ENCODE measurements around the gene EIPR1. TPM values are rescaled to one million over a fixed set of nuclear protein-coding genes. Genes with fewer than 3 reads are reported as not detected.
"Not testable (repeated sequence)": the region's sequence is repeated elsewhere in the genome, so short reads cannot be mapped to it uniquely, and the experiment has no call there.

EIPR1 gene
- total RNA-seq, 2 donors from 2014 or later, result 18.8 to 39.1 TPM

GRCh38 chr2:3203497-3204019 is 174.1 kb downstream of the EIPR1 start:
- H3K9me3 ChIP-seq, result no peaks in the 10 kb centered on the region
- no peaks in the 10 kb centered on the region for H3K36me3 ChIP-seq
- H3K9ac ChIP-seq (ENCODE audit: low read depth in 2 of 2, low read length in 2 of 2), result no peak overlapping the region
- H3K4me1 ChIP-seq, result no peaks in the 10 kb centered on the region
- no peak overlapping the region for H3K27ac ChIP-seq
- H3K4me3 ChIP-seq, result no peak overlapping the region
- no peak for TF ChIP-seq CTCF (IDR thresholded peaks at IDR 0.05)
- H3K27me3 ChIP-seq, result no peaks in the 10 kb centered on the region
- DNase-seq, result no peak
- intact Hi-C loops (cut with DNase I), result no loop called here

- H3K36me3 ChIP-seq, result no peaks in the 10 kb centered on the region
- no peaks in the 10 kb centered on the region for H3K4me1 ChIP-seq
- H3K9me3 ChIP-seq, result no peaks in the 10 kb centered on the region
- intact Hi-C loops (cut with DNase I), result no loop called here
- H3K27me3 ChIP-seq, result no peaks in the 10 kb centered on the region
- H3K4me3 ChIP-seq, result no peak overlapping the region
- no peak overlapping the region for H3K9ac ChIP-seq (ENCODE audit: low read depth in 2 of 2, low read length in 2 of 2)
- no peak overlapping the region for H3K27ac ChIP-seq
- DNase-seq, result no peak
- no peak for TF ChIP-seq CTCF (IDR thresholded peaks at IDR 0.05)
Observed at GRCh38 chr2:3202926-3203325, 174.7 kb downstream of the EIPR1 start.

GRCh38 chr2:3201281-3201680 is 176.3 kb downstream of the EIPR1 start:
- no peaks in the 10 kb centered on the region for H3K27me3 ChIP-seq
- no peak overlapping the region for H3K4me3 ChIP-seq
- no peak for DNase-seq
- intact Hi-C loops (cut with DNase I), result no loop called here
- TF ChIP-seq CTCF (IDR thresholded peaks at IDR 0.05), result no peak
- no peak overlapping the region for H3K27ac ChIP-seq
- H3K9me3 ChIP-seq, result no peaks in the 10 kb centered on the region
- H3K36me3 ChIP-seq, result no peaks in the 10 kb centered on the region
- no peaks in the 10 kb centered on the region for H3K4me1 ChIP-seq
- H3K9ac ChIP-seq (ENCODE audit: low read depth in 2 of 2, low read length in 2 of 2), result no peak overlapping the region

- Histone ChIP-seq H3K27ac (no peak overlapping the region), H3K36me3 (no peaks in the 10 kb centered on the region), H3K4me3 (no peak overlapping the region), H3K9ac (ENCODE audit: low read depth in 2 of 2, low read length in 2 of 2) (no peak overlapping the region), H3K9me3 (no peaks in the 10 kb centered on the region), H3K4me1 (no peaks in the 10 kb centered on the region), H3K27me3 (no peaks in the 10 kb centered on the region)
- intact Hi-C loops (cut with DNase I), result no loop called here
- TF ChIP-seq CTCF (IDR thresholded peaks at IDR 0.05), result no peak
- no peak for DNase-seq
Observed at GRCh38 chr2:3200420-3200939, 177.1 kb downstream of the EIPR1 start.

GRCh38 chr2:3199627-3200345 is 177.8 kb downstream of the EIPR1 start:
- no peak for DNase-seq
- intact Hi-C loops (cut with DNase I), result no loop called here
- no peak for TF ChIP-seq CTCF (IDR thresholded peaks at IDR 0.05)

GRCh38 chr2:3198671-3199192 is 178.9 kb downstream of the EIPR1 start:
- H3K9ac ChIP-seq (ENCODE audit: low read depth in 2 of 2, low read length in 2 of 2); H3K36me3 ChIP-seq; H3K27me3 ChIP-seq; H3K4me1 ChIP-seq; intact Hi-C loops (cut with DNase I); H3K4me3 ChIP-seq; H3K27ac ChIP-seq; DNase-seq; H3K9me3 ChIP-seq: not testable (repeated sequence)

More at GRCh38 chr2:3199627-3200345, 177.8 kb downstream of the EIPR1 start:
- Histone ChIP-seq H3K4me3 (no peak overlapping the region), H3K27ac (no peak overlapping the region), H3K4me1 (no peaks in the 10 kb centered on the region), H3K36me3 (no peaks in the 10 kb centered on the region), H3K9me3 (no peaks in the 10 kb centered on the region), H3K9ac (ENCODE audit: low read depth in 2 of 2, low read length in 2 of 2) (no peak overlapping the region), H3K27me3 (no peaks in the 10 kb centered on the region)

Data from colonic mucosa (tissue), 4 donors.